GM12875 (cell line): ENCODE results near the gene MXRA5.

Source experiments
- H3K4me3 ChIP-seq: one replicate; pipeline ENCODE4 v1.5.1; 2011; ENCODE audit warnings: low read depth, low read length, control low read depth
- CTCF ChIP-seq: IDR thresholded peaks from 2 replicates; pipeline ENCODE4 v1.5.1; 2011; ENCODE audit warnings: low read depth, mild to moderate bottlenecking, control low read depth, inconsistent platforms, low read length, moderate library complexity, borderline replicate concordance; ENCODE audit not compliant: insufficient read depth

MXRA5 gene

GRCh38 chrX:3263681-3264126 lies 82.7 kb downstream of the MXRA5 start:
- no peak for TF ChIP-seq CTCF

GRCh38 chrX:3262901-3263300 lies 83.6 kb downstream of the MXRA5 start:
- H3K4me3 ChIP-seq = no peak overlapping the region
- TF ChIP-seq CTCF = no peak

More at GRCh38 chrX:3263681-3264126, 82.7 kb downstream of the MXRA5 start:
- no peak overlapping the region for H3K4me3 ChIP-seq
